ENCODE data around the gene SHC1. TPM values are rescaled to one million over a fixed set of nuclear protein-coding genes. Genes with fewer than 3 reads are reported as not detected.
A peak's percentile ranks its signal among the peaks of the same experiment; 100 is the strongest.

SHC1 gene
- total RNA-seq, 1 experiment from 2014 or later = 885 TPM

DNA sequence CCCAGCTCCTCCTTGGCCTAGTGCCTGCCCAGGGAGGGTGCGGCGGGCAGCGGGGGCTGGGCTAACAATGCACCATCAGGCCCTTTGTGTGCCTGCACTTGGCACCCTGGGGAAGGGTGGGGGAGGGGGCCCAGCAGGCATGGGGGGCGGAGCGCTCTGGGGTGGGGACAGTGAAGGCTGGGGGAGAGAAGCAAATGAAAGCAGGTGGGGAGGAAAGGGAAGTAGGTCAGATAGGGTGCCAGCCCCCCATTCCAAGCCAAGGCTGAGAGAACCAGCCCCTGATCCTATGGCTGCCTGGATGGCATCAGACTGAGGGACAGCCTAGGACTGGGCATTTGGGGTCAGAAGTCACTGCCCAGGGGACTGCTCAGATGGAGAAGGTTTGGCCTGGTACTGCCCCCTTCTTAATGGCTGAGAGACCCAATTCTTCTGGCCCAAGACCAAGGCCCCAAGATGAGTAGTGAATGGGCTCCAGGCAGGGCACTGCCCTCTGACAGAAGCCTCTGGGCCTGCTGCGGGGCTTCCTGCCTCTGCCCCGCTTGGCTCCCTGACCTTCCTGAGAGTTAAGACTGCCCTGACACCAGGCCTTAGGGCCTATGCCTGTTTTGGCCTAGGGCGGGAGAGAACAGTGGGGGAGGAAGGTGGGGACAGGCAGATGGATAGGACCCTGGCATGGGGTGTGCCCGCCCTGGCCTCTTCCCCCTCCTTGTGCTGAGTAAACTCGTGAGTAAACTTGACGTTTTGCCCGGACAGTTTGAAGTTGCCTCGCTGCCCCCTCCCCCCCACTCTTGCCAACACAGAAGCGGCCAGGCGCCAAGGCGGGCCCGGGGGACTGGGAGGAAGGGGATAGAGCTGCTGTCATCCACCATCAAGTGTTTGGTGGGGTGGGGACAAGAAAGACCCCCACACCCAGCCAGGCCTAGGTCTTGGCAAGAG, 34.8 kb upstream of the SHC1 start:
- Mint-ChIP-seq H3K27me3 (ENCODE audit: insufficient read depth, unreplicated experiment) (no peaks in the 10 kb centered on the region), H3K4me1 (ENCODE audit: insufficient read depth, unreplicated experiment) (peaks cover 63% of the 10 kb centered on the region), H3K36me3 (ENCODE audit: insufficient read depth, unreplicated experiment) (peaks cover 29% of the 10 kb centered on the region), H3K4me3 (ENCODE audit: unreplicated experiment) (peak overlapping the region; percentile 90), H3K9me3 (ENCODE audit: unreplicated experiment) (no peaks in the 10 kb centered on the region), H3K27ac (ENCODE audit: low read depth, unreplicated experiment) (peak overlapping the region; percentile 97)
- peak; percentile 91 for DNase-seq (ENCODE audit: unreplicated experiment)
- CTCF ChIA-PET = interaction anchor here (0.8 to 2.5 kb wide), 14 partner anchors 9 to 80 kb away, joined by 3 to 24 read pairs (median 4); partner anchors contain the start of genes ADAM15 and PYGO2
- intact Hi-C loops (cut with micrococcal nuclease) = no loop called here
- POLR2A ChIA-PET = interaction anchor here (0.6 to 41.1 kb wide), 14 partner anchors 11 to 1043 kb away, joined by 3 to 1917 read pairs (median 6); partner anchors contain the start of genes ADAM15, CKS1B, EFNA3 and FLAD1
- TF ChIP-seq, protein P1, sequence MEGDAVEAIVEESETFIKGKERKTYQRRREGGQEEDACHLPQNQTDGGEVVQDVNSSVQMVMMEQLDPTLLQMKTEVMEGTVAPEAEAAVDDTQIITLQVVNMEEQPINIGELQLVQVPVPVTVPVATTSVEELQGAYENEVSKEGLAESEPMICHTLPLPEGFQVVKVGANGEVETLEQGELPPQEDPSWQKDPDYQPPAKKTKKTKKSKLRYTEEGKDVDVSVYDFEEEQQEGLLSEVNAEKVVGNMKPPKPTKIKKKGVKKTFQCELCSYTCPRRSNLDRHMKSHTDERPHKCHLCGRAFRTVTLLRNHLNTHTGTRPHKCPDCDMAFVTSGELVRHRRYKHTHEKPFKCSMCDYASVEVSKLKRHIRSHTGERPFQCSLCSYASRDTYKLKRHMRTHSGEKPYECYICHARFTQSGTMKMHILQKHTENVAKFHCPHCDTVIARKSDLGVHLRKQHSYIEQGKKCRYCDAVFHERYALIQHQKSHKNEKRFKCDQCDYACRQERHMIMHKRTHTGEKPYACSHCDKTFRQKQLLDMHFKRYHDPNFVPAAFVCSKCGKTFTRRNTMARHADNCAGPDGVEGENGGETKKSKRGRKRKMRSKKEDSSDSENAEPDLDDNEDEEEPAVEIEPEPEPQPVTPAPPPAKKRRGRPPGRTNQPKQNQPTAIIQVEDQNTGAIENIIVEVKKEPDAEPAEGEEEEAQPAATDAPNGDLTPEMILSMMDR (IDR thresholded peaks at IDR 0.05; ENCODE audit: unreplicated experiment) = no peak
- no TSS peak for BruUV-seq (replicated peaks)

DNA sequence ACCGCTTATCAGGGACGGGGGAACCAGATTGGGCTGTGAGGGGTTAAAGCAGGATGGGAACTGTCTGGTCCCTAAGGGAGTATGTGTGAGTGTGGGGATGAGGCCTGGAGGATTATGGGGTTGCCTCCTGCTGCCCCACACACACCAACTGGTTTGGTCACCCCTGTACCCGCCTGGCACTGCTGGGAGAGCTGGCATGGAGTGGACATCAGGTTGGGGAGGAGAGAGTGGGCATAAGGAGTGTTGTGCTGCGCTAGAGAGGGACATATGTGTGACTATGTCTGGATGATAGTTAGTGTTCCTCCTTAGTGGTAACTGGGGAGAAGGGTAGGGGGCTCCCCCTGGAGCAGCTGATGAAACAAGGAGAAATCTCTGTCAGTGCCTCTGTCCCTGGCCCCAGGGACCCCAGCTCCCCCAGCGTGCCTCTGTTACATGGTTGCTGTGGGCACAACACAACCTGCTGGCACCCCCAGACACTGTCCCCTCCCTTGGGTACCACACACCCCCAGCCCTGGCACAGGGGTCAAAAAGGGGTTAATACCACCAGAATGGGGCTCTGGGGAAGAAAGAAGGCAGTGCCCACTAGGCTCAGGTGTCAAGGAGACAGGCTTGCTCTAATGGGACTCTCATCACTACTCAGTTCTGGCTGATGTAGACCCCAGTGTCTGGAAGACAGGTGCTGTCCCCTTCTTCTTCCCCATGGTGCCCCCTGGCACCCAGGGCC, 34.0 kb upstream of the SHC1 start:
- intact Hi-C loops (cut with micrococcal nuclease) = loop anchor here (1.0 to 5.0 kb wide), 2 partner anchors 13 to 447 kb away; partner anchors contain the start of gene UBE2Q1
- peak; percentile 53 for DNase-seq (ENCODE audit: unreplicated experiment)
- TF ChIP-seq, protein P1 (IDR thresholded peaks at IDR 0.05; ENCODE audit: unreplicated experiment) = no peak
- TSS peak; percentile 53 for BruUV-seq (replicated peaks)
- POLR2A ChIA-PET = interaction anchor here (0.7 to 41.1 kb wide), 18 partner anchors 10 to 1042 kb away, joined by 3 to 1917 read pairs (median 5); partner anchors contain the start of genes ADAM15, CKS1B, DCST1 and DCST2
- Mint-ChIP-seq H3K27ac (ENCODE audit: low read depth, unreplicated experiment) (peak overlapping the region; percentile 97), H3K4me1 (ENCODE audit: insufficient read depth, unreplicated experiment) (peaks cover 64% of the 10 kb centered on the region), H3K27me3 (ENCODE audit: insufficient read depth, unreplicated experiment) (no peaks in the 10 kb centered on the region), H3K9me3 (ENCODE audit: unreplicated experiment) (no peaks in the 10 kb centered on the region), H3K4me3 (ENCODE audit: unreplicated experiment) (peak overlapping the region; percentile 90), H3K36me3 (ENCODE audit: insufficient read depth, unreplicated experiment) (peaks cover 23% of the 10 kb centered on the region)
- CTCF ChIA-PET = interaction anchor here (0.6 to 2.5 kb wide), 17 partner anchors 8 to 80 kb away, joined by 3 to 24 read pairs (median 4); partner anchors contain the start of genes ADAM15, FLAD1, LENEP and PYGO2

DNA sequence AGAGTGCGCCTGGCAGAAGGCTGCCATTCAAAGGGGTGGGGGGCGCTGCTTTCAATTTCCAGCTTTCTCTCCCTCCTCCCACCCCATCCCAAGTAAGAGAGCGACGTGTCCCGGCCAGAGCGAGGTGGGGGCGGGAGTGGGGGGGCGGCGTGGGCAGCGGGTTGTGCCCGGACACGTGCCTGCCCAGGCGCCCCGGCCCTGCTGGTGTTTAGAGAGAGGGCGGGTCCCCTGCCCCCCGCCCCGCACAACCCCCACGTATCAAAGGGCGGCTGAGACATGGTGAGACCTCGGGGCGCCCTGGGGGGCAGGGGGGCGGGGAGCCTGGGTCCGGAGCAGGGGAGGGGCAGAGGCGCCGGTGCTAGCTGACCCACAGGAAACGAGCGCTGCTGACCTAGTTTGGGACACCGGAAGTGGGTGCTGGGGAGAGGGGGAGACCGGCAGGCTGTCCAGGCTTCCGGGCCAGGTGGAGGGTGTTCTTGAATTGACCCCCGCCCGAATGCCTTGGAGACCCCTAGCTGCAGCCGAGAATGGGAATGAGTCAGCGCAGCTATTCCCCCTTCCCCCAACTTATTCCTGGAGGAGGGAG, 33.3 kb upstream of the SHC1 start:
- Mint-ChIP-seq H3K4me1 (ENCODE audit: insufficient read depth, unreplicated experiment) (peaks cover 61% of the 10 kb centered on the region), H3K9me3 (ENCODE audit: unreplicated experiment) (no peaks in the 10 kb centered on the region), H3K27ac (ENCODE audit: low read depth, unreplicated experiment) (peak overlapping the region; percentile 97), H3K4me3 (ENCODE audit: unreplicated experiment) (peak overlapping the region; percentile 90), H3K36me3 (ENCODE audit: insufficient read depth, unreplicated experiment) (peaks cover 17% of the 10 kb centered on the region), H3K27me3 (ENCODE audit: insufficient read depth, unreplicated experiment) (no peaks in the 10 kb centered on the region)
- ChIA-PET CTCF (interaction anchor here (0.6 to 2.5 kb wide), 18 partner anchors 9 to 81 kb away, joined by 3 to 24 read pairs (median 4); partner anchors contain the start of genes ADAM15, FLAD1, LENEP and PYGO2), POLR2A (interaction anchor here (0.7 to 41.1 kb wide), 18 partner anchors 9 to 1041 kb away, joined by 3 to 1917 read pairs (median 5); partner anchors contain the start of genes ADAM15, CKS1B, DCST1 and DCST2)
- peak; percentile 80 for DNase-seq (ENCODE audit: unreplicated experiment)
- TF ChIP-seq, protein P1 (IDR thresholded peaks at IDR 0.05; ENCODE audit: unreplicated experiment) = no peak
- BruUV-seq (replicated peaks) = no TSS peak
- intact Hi-C loops (cut with micrococcal nuclease) = loop anchor here (1.0 to 5.0 kb wide), 3 partner anchors 13 to 447 kb away; partner anchors contain the start of gene UBE2Q1
